Breast epithelium (tissue), 4 donors: ENCODE results near the gene CGRRF1. TPM values are rescaled to one million over a fixed set of nuclear protein-coding genes. Genes with fewer than 3 reads are reported as not detected.

Experiments
- DNase-seq, 2 donors: peaks; one replicate each; pipeline ENCODE4 v3.0.0-alpha.2; 2019; ENCODE audit warnings: low spot score in 2 of 2
- H3K27ac ChIP-seq, 2 donors: fragments of 200-600 bp; sonication (generic) in 1 of 2; one replicate each; pipeline ENCODE4 v1.5.1; 2016 to 2019; ENCODE audit warnings: mild to moderate bottlenecking in 1 of 2
- H3K27me3 ChIP-seq, 2 donors: fragments of 200-600 bp; sonication (generic) in 1 of 2; one replicate each; pipeline versions ENCODE4 v1.5.1 to v1.6.0; 2017 to 2019; ENCODE audit warnings: control low read depth in 1 of 2, mild to moderate bottlenecking in 1 of 2
- H3K36me3 ChIP-seq: fragments of 200-600 bp; one replicate; pipeline ENCODE4 v1.5.1; 2019
- H3K4me1 ChIP-seq, 2 donors: fragments of 200-600 bp; sonication (generic); one replicate each; pipeline ENCODE4 v1.5.1; 2016 to 2019; ENCODE audit warnings: control low read depth in 1 of 2
- H3K4me3 ChIP-seq, 3 donors: fragments of 200-600 bp; sonication (generic); 1 replicate in 2 of 3; 2 replicates in 1 of 3; pipeline ENCODE4 v1.5.1; 2016 to 2019; ENCODE audit warnings: mild to moderate bottlenecking in 3 of 3, moderate library complexity in 2 of 3
- H3K9me3 ChIP-seq, 2 donors: fragments of 200-600 bp; sonication (generic) in 1 of 2; one replicate each; pipeline ENCODE4 v1.5.1; 2016 to 2019; ENCODE audit warnings: control low read depth in 1 of 2
- POLR2A ChIP-seq: fragments of 450-650 bp; IDR thresholded peaks from one replicate; pipeline ENCODE4 v1.6.1; 2016; ENCODE audit warnings: antibody characterized with exemption, mild to moderate bottlenecking, moderate library complexity
- POLR2AphosphoS5 ChIP-seq, 3 donors: sonication (generic); formaldehyde crosslinking; IDR thresholded peaks; one replicate each; pipeline ENCODE4 v1.6.1; 2017; ENCODE audit warnings: antibody characterized with exemption in 3 of 3
- intact Hi-C: fragments of 100-400 bp; cut with DNase I; formaldehyde crosslinking; loops from one replicate; pipeline ENCODE4 v1.15.1; 2023; ENCODE audit warnings: low total_unique reads
- total RNA-seq, 3 donors: library from RNA; depleted of rRNA; stranded (reverse); fragments of >200 nt; gene quantifications; one replicate each; pipeline ENCODE4 v1.1.0, GENCODE V29; 2016
- TF ChIP-seq, protein P1 (sequence below), 3 donors: fragments of 450-650 bp; IDR thresholded peaks; one replicate each; pipeline ENCODE4 v1.5.1; 2016 to 2017; ENCODE audit warnings: antibody characterized with exemption in 3 of 3, mild to moderate bottlenecking in 3 of 3, moderate library complexity in 3 of 3

CGRRF1 gene
- total RNA-seq, 3 donors from 2014 or later, result 21.0 to 25.5 (median 23.6) TPM

DNA sequence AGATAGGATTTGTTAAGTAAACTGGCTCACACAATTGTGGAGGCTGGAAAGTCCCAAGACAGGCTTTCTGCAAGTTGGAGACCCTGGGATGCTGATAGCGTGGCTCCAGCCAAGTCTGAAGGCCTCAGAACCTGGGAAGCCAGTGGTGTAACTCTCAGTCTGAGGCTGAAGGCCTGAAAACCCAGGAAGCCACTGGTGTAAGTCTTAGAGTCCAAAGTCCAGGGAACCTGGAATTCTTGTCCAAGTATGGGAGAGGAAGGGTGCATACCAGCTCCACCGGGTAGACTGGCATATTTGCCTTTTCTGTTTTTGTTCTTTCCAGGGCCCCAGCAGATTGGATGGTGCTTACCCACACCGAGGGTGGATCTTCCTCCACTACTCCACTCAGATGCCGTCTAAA lies 39.0 kb upstream of the CGRRF1 start:
- H3K9me3 ChIP-seq, result peaks cover 0 to 11% of the 10 kb centered on the region in 2 donors
- H3K36me3 ChIP-seq, result no peaks in the 10 kb centered on the region
- H3K4me1 ChIP-seq, result no peaks in the 10 kb centered on the region
- no peak overlapping the region for H3K27ac ChIP-seq
- no peaks in the 10 kb centered on the region for H3K27me3 ChIP-seq
- TF ChIP-seq POLR2A (no peak), POLR2AphosphoS5 (IDR thresholded peaks at IDR 0.05) (no peak)
- TF ChIP-seq, protein P1, sequence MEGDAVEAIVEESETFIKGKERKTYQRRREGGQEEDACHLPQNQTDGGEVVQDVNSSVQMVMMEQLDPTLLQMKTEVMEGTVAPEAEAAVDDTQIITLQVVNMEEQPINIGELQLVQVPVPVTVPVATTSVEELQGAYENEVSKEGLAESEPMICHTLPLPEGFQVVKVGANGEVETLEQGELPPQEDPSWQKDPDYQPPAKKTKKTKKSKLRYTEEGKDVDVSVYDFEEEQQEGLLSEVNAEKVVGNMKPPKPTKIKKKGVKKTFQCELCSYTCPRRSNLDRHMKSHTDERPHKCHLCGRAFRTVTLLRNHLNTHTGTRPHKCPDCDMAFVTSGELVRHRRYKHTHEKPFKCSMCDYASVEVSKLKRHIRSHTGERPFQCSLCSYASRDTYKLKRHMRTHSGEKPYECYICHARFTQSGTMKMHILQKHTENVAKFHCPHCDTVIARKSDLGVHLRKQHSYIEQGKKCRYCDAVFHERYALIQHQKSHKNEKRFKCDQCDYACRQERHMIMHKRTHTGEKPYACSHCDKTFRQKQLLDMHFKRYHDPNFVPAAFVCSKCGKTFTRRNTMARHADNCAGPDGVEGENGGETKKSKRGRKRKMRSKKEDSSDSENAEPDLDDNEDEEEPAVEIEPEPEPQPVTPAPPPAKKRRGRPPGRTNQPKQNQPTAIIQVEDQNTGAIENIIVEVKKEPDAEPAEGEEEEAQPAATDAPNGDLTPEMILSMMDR (IDR thresholded peaks at IDR 0.05), result no peak
- DNase-seq, result no peak
- no peak overlapping the region for H3K4me3 ChIP-seq
- intact Hi-C loops, result no loop called here

DNA sequence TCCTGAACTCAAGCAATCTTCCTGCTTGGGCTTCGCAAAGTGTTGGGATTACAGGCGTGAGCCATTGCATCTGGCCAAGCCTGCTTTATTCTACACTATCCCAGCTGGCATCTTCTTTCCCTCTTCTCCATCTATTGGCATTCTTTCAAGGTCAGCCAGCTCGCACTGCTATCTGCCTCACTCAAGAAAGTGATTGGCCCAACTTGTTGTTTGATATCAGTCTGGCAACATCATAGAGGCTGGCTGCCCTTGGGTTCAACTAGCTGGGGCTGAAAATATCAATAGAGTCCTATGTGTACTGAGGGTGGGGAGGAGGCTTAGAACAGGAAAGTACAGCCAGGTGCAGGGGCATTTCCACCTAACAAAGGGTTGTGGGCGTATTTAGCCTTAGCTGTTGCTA lies 38.1 kb upstream of the CGRRF1 start:
- no peaks in the 10 kb centered on the region for H3K4me1 ChIP-seq

DNA sequence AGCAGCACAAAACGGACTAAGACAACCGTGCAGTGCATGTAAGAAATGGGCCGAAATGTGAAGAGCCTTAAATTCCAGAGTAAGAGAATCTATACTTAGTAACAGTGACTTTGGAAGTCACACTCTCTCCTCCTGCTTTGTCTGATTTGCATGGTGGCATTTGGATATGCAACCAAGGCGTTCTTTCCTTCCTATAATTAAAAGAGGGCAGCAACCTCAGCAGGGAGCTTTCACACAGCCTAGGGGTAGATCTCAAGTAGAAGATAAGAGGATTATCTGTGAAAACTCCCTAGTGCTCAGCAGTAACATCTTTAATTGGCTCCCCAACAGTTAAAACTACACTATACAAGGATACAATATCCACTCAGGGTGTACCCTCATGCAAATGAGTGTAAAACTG lies 37.4 kb upstream of the CGRRF1 start:
- H3K9me3 ChIP-seq, result peaks cover 0 to 6% of the 10 kb centered on the region in 2 donors
- no peak overlapping the region for H3K4me3 ChIP-seq
- H3K27ac ChIP-seq, result no peak overlapping the region
- H3K27me3 ChIP-seq, result no peaks in the 10 kb centered on the region
- intact Hi-C loops, result no loop called here
- DNase-seq, result no peak
- no peaks in the 10 kb centered on the region for H3K36me3 ChIP-seq
- TF ChIP-seq POLR2A, result no peak
- TF ChIP-seq, protein P1 (IDR thresholded peaks at IDR 0.05), result no peak
- TF ChIP-seq POLR2AphosphoS5 (IDR thresholded peaks at IDR 0.05), result no peak
- H3K4me1 ChIP-seq, result no peaks in the 10 kb centered on the region

More for the DNA sequence above, 38.1 kb upstream of the CGRRF1 start:
- TF ChIP-seq POLR2AphosphoS5 (IDR thresholded peaks at IDR 0.05) (no peak), POLR2A (no peak)
- TF ChIP-seq, protein P1 (IDR thresholded peaks at IDR 0.05), result no peak
- DNase-seq, result no peak
- Histone ChIP-seq H3K36me3 (no peaks in the 10 kb centered on the region), H3K9me3 (peaks cover 0 to 11% of the 10 kb centered on the region in 2 donors), H3K27me3 (no peaks in the 10 kb centered on the region), H3K4me3 (no peak overlapping the region), H3K27ac (no peak overlapping the region)
- intact Hi-C loops, result no loop called here

DNA sequence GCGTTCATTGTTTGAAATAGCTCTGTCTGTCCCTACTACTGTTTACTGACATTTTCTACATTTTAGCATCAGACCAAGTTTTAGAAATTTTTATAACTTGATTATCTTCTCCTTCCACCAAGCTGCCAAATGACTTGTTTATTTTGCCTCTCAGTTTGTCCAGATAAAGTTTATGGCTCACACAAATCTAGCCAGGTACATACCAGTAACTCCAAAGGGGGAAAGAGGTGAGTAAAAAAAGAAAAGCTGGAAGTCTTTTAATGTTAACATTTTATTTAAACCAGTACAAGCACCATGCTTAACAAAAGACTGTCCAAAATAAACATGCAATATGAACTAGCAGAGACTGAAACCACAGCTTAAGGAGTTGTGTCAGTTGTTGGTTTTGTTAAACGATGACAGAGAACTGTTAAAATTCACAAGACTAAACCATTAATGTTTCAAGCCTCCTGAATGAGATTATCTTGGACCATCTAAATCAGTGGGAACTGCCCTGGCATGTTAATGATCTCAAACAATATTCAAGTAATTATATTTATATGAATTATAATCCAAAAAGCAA lies 35.4 kb upstream of the CGRRF1 start:
- DNase-seq, result no peak
- intact Hi-C loops, result no loop called here
- no peak overlapping the region for H3K4me3 ChIP-seq
- H3K9me3 ChIP-seq, result no peaks in the 10 kb centered on the region
- H3K27ac ChIP-seq, result no peak overlapping the region
- H3K27me3 ChIP-seq, result no peaks in the 10 kb centered on the region
- H3K4me1 ChIP-seq, result no peaks in the 10 kb centered on the region
- H3K36me3 ChIP-seq, result no peaks in the 10 kb centered on the region
- TF ChIP-seq, protein P1 (IDR thresholded peaks at IDR 0.05), result no peak
- TF ChIP-seq POLR2AphosphoS5 (IDR thresholded peaks at IDR 0.05) (no peak), POLR2A (no peak)

DNA sequence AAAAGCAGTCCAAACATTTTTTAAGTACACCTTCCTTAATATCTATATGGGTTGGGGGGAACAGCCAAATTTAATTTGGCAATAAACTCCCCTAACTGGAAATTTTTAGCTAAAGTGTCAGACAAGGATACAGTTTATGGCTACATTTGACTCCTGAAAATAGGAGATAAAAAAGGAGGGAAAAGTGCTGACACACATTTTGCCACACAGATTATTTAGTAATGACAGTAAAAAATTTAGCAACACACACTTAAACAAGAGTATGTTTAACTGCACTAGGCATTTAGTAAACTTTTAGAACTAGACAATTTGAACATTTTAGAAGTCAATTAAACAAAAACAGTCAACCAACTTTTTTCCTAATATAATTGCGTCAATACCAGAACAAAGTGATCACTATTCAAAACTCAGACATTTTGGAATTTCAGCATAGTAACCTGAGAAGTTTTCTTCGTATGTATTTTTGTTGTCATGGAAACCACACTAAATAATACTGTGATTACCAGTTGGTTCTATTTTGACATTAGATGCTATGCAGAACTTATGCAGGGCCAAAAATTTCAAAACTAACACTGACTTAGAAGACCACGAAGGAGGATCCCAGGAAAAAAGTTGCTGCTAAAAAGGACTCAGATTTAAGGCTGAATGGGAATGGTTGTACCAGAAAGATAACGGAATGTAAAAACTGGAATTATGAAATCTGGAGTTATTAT lies 34.4 kb upstream of the CGRRF1 start:
- no peaks in the 10 kb centered on the region for H3K4me1 ChIP-seq

More for the DNA sequence above, 34.4 kb upstream of the CGRRF1 start:
- Histone ChIP-seq H3K36me3 (no peaks in the 10 kb centered on the region), H3K27ac (no peak overlapping the region), H3K9me3 (no peaks in the 10 kb centered on the region), H3K4me3 (no peak overlapping the region), H3K27me3 (no peaks in the 10 kb centered on the region)
- intact Hi-C loops, result no loop called here
- no peak for DNase-seq
- no peak for TF ChIP-seq POLR2A
- TF ChIP-seq POLR2AphosphoS5 (IDR thresholded peaks at IDR 0.05), result no peak
- TF ChIP-seq, protein P1 (IDR thresholded peaks at IDR 0.05), result no peak
